K562 (cell line): ENCODE measurements around the gene GLRA3. TPM values are rescaled to one million over a fixed set of nuclear protein-coding genes. Genes with fewer than 3 reads are reported as not detected.

Experiments
- ATF7 ChIP-seq: fragments of 450-650 bp; IDR thresholded peaks from 2 replicates; pipeline ENCODE4 v1.7.1; 2014; ENCODE audit warnings: mild to moderate bottlenecking, moderate library complexity
- CAMTA2 ChIP-seq: fragments of 250-450 bp; sonication (Bioruptor Pico); conservative IDR thresholded peaks from 2 replicates; pipeline ENCODE4 v1.5.1; 2022
- ELF2 ChIP-seq: fragments of 250-450 bp; sonication (Bioruptor Pico); IDR thresholded peaks from 2 replicates; pipeline ENCODE4 v1.5.0; 2021; ENCODE audit warnings: mild to moderate bottlenecking
- EP300 ChIP-seq: IDR thresholded peaks from 2 replicates; pipeline ENCODE4 v1.6.1; 2012; ENCODE audit warnings: low read length, improper control_type of control experiment
- ETV6 ChIP-seq, 3 experiments: fragments of 150-350 bp in 1 of 3; sonication (generic) in 1 of 3; formaldehyde crosslinking in 1 of 3; IDR thresholded peaks; 2 replicates each; pipeline versions ENCODE4 v1.6.1 to v1.8.0; 2014 to 2022; ENCODE audit warnings: borderline replicate concordance in 2 of 3, low read depth in 2 of 3, antibody characterized with exemption in 1 of 3, low read length in 1 of 3, mild to moderate bottlenecking in 1 of 3, missing genetic modification reagents in 1 of 3
- ID3 ChIP-seq, 2 experiments: fragments of 250-450 bp in 1 of 2; fragments of 450-650 bp in 1 of 2; sonication (Bioruptor Pico) in 1 of 2; IDR thresholded peaks; 2 replicates each; pipeline versions ENCODE4 v1.6.1 to v1.8.0; 2016 to 2021; ENCODE audit warnings: mild to moderate bottlenecking in 2 of 2, moderate library complexity in 2 of 2, missing compliant biosample characterization in 1 of 2, missing genetic modification characterization in 1 of 2
- KHSRP ChIP-seq: fragments of 450-650 bp; IDR thresholded peaks from 2 replicates; pipeline ENCODE4 v1.6.1; 2017
- PKNOX1 ChIP-seq: fragments of 450-650 bp; IDR thresholded peaks from 2 replicates; pipeline ENCODE4 v1.6.1; 2016
- POLR2AphosphoS5 ChIP-seq: IDR thresholded peaks from 2 replicates; pipeline ENCODE4 v1.6.1; 2011; ENCODE audit warnings: mild to moderate bottlenecking, low read depth, low read length, moderate library complexity; ENCODE audit not compliant: control insufficient read depth, insufficient read depth
- POLR2G ChIP-seq: fragments of 200-400 bp; formaldehyde crosslinking; IDR thresholded peaks from 2 replicates; pipeline ENCODE4 v1.6.1; 2017; ENCODE audit warnings: low read depth, mild to moderate bottlenecking, antibody characterized with exemption, low read length, moderate library complexity
- TCF7 ChIP-seq: sonication (generic); IDR thresholded peaks from 2 replicates; pipeline ENCODE4 v1.6.1; 2016; ENCODE audit warnings: antibody characterized with exemption, borderline replicate concordance
- TRIM25 ChIP-seq: fragments of 450-650 bp; IDR thresholded peaks from 2 replicates; pipeline ENCODE4 v1.7.0; 2016; ENCODE audit warnings: borderline replicate concordance
- ZBTB9 ChIP-seq: fragments of 450-650 bp; formaldehyde crosslinking; IDR thresholded peaks from 2 replicates; pipeline ENCODE4 v1.4.0; 2020; ENCODE audit warnings: mild to moderate bottlenecking, moderate library complexity
- ZC3H11A ChIP-seq: IDR thresholded peaks from 2 replicates; pipeline ENCODE4 v1.6.1; 2012; ENCODE audit warnings: low read depth, low read length, improper control_type of control experiment
- ZFP1 ChIP-seq: fragments of 450-650 bp; formaldehyde crosslinking; IDR thresholded peaks from 2 replicates; pipeline ENCODE4 v1.4.0; 2020; ENCODE audit warnings: mild to moderate bottlenecking, mixed read lengths
- ZNF592 ChIP-seq: fragments of 450-650 bp; IDR thresholded peaks from 2 replicates; pipeline ENCODE4 v1.6.1; 2017; ENCODE audit warnings: antibody characterized with exemption, mild to moderate bottlenecking
- polyA plus RNA-seq, 8 experiments: library from polyadenylated mRNA; depleted of rRNA in 4 of 8; stranded (reverse) in 5 of 8; unstranded in 3 of 8; fragments of >200 nt; fragmentation: Nextera tagmentation in 2 of 8; fragmentation: Illumina TruSeq in 1 of 8; extraction: Ambion mirVana in 2 of 8; extraction: Trizol in 1 of 8; gene quantifications; 2 replicates each; pipeline versions ENCODE4 v1.2.1 to v1.2.3, GENCODE V29; 2011 to 2014; ENCODE audit warnings: inconsistent platforms in 1 of 8, missing spikeins in 1 of 8
- total RNA-seq, 7 experiments: library from RNA; depleted of rRNA in 6 of 7; stranded (reverse); fragments of >200 nt in 6 of 7; fragmentation: Illumina TruSeq in 2 of 7; extraction: Trizol in 2 of 7; gene quantifications; 2 replicates each; pipeline versions ENCODE4 v1.2.1 to v1.2.3, GENCODE V29; 2011 to 2021; ENCODE audit warnings: low replicate concordance in 1 of 7
- TF ChIP-seq, protein P1 (sequence below): sonication (generic); formaldehyde crosslinking; IDR thresholded peaks from 2 replicates; pipeline ENCODE4 v1.8.1; 2023; ENCODE audit warnings: mild to moderate bottlenecking, missing genetic modification reagents

GLRA3 gene
- total and polyA plus RNA-seq, 9 of the 15 experiments (the other 6 are each of a cell fraction or from before 2014, with no cell fraction given), result 0.06 to 0.14 (median 0.08) TPM; not detected in 2

DNA sequence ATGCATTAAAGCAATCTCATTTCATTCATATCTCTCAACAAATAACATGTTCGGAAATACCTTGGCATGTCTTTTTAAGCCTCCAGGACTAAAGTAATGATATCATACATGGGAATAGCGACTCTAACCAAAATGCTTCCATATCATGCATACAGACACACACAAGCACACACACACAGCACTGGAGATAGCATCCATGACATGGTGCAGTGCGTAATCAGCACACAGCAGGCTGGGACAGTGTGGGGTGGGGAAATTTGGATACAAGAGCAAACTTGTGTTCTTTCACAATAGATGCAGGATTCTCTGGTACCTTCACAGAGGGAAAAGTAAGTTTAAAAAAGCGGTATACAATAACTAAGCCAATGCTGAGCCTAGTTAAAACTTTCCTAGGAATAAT lies 174.4 kb downstream of the GLRA3 start (continued):
- TF ChIP-seq ID3 (CRISPR knock-in tag; IDR thresholded peaks at IDR 0.05) (no peak), ID3 (tag; IDR thresholded peaks at IDR 0.05) (no peak), ETV6 (IDR thresholded peaks at IDR 0.05; ENCODE audit: borderline replicate concordance in 1 of 2, low read depth in 2 of 2, low read length in 1 of 2) (no peak), ETV6 (CRISPR knock-in tag; IDR thresholded peaks at IDR 0.05; ENCODE audit: borderline replicate concordance) (no peak), POLR2G (no peak), PKNOX1 (no peak), CAMTA2 (CRISPR knock-in tag) (no peak), POLR2AphosphoS5 (peak; percentile 77; the same call in 1 of the 2 replicates), EP300 (peak; percentile 48; the same call in 1 of the 2 replicates), ELF2 (CRISPR knock-in tag) (no peak), ATF7 (0 out of 2 replicates have a peak, but pooled peaks have one; percentile 27), TCF7 (no peak), ZBTB9 (CRISPR knock-in tag) (no peak), ZNF592 (peak; percentile 51; the same call in 1 of the 2 replicates), ZC3H11A (no peak), KHSRP (no peak), TRIM25 (no peak), ZFP1 (CRISPR knock-in tag) (no peak)
- TF ChIP-seq, protein P1, sequence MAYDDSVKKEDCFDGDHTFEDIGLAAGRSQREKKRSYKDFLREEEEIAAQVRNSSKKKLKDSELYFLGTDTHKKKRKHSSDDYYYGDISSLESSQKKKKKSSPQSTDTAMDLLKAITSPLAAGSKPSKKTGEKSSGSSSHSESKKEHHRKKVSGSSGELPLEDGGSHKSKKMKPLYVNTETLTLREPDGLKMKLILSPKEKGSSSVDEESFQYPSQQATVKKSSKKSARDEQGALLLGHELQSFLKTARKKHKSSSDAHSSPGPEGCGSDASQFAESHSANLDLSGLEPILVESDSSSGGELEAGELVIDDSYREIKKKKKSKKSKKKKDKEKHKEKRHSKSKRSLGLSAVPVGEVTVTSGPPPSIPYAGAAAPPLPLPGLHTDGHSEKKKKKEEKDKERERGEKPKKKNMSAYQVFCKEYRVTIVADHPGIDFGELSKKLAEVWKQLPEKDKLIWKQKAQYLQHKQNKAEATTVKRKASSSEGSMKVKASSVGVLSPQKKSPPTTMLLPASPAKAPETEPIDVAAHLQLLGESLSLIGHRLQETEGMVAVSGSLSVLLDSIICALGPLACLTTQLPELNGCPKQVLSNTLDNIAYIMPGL (CRISPR knock-in tag), result no peak
